Urinary bladder (tissue), 4 donors: Measurements from ENCODE around the gene PRR12. TPM values are rescaled to one million over a fixed set of nuclear protein-coding genes. Genes with fewer than 3 reads are reported as not detected.

ENCODE experiments used
- DNase-seq: peaks from one replicate; pipeline ENCODE4 v3.0.0-alpha.2; 2015; ENCODE audit errors: extremely low spot score
- H3K27ac ChIP-seq: one replicate; pipeline ENCODE4 v1.5.1; 2013; ENCODE audit warnings: low read depth, mild to moderate bottlenecking, moderate library complexity
- H3K36me3 ChIP-seq: one replicate; pipeline ENCODE4 v1.6.1; 2013; ENCODE audit warnings: mild to moderate bottlenecking, moderate library complexity; ENCODE audit not compliant: insufficient read depth
- H3K4me1 ChIP-seq: one replicate; pipeline ENCODE4 v1.6.1; 2013; ENCODE audit warnings: mild to moderate bottlenecking, moderate library complexity; ENCODE audit not compliant: insufficient read depth
- H3K4me3 ChIP-seq: one replicate; pipeline ENCODE4 v1.5.1; 2013; ENCODE audit warnings: low read depth, low read length
- WGBS: extraction: QIAGEN DNeasy Blood & Tissue Kit; methylation state at CpG from one replicate; pipeline ENCODE4 v1.1.7; 2013; 5-methylcytosine and 5-hydroxymethylcytosine counted together
- polyA plus RNA-seq: library from polyadenylated mRNA; stranded (reverse); fragments of 200-250 nt; gene quantifications from one replicate; pipeline ENCODE4 v1.2.3, GENCODE V29; 2013
- total RNA-seq: library from RNA; depleted of rRNA; stranded (reverse); fragments of >200 nt; gene quantifications from one replicate; pipeline ENCODE4 v1.2.3, GENCODE V29; 2014
- donor health status: healthy with polysubstance abuse.
- donor health status: healthy.

The PRR12 gene
- total and polyA plus RNA-seq, 2 donors = 4.2 to 20.3 TPM

- WGBS = 81% methylated on average over 66 of the region's 66 CpGs
- no peak for DNase-seq
- H3K4me1 ChIP-seq = no peaks in the 10 kb centered on the region
- H3K4me3 ChIP-seq = no peak overlapping the region
- no peaks in the 10 kb centered on the region for H3K36me3 ChIP-seq
- no peak overlapping the region for H3K27ac ChIP-seq
Measured at GRCh38 chr19:49556412-49557398, 34.3 kb upstream of the PRR12 start.

DNA sequence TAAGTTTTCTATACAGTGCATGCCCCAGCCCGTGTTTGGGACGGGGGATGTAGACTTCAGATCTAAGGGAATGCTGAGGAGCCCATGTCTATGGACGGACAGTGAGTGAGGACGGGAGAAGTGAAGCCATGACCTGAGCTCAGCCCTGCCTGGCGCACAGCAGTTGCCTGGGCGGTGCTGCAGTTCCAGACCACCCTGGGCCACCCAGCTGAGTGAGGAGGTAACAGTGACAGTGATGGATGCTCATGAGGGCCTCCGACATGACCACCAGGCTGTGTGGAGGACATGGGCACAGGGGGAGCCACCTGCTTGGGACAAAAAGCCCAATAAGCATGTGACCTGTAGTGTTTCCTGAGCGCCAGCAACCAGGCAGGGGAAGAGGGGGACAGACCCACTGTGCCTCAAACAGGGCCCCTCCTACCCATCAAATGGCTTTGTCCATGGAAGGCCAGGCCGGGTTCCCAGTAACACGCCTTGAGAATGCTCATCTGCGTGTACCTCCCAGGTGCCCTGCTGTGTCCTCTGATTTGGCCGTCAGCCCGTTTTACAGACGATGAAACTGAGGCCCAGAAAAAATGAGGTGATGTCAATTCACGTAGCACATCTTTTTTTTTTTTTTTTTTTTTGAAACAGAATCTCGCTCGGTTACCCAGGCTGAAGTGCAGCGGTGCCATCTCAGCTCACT, 33.2 kb upstream of the PRR12 start:
- H3K27ac ChIP-seq = no peak overlapping the region
- WGBS = 88% methylated on average over 18 of the region's 18 CpGs
- no peaks in the 10 kb centered on the region for H3K36me3 ChIP-seq

DNA sequence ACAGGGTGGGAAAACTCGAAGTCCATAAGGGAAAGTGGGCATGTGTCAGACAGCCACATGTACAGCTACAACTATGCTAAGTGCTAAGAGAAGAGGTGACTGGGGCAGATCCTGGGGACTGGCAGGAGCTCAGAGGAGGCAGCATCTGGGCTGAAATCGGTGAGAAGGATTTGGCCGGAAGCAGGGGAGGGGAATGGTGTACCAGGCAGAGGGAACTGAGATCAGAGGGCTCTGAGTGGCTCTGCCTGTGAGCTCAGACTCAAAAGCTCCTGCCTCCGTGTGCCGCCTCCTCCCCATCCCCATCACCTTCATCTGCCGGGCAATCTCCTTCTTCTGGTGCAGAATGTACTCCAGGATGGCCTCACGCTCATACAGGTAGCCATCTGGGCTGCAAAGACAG, 32.4 kb upstream of the PRR12 start:
- H3K4me3 ChIP-seq = no peak overlapping the region
- WGBS = 88% methylated on average over 7 of the region's 7 CpGs
- no peaks in the 10 kb centered on the region for H3K36me3 ChIP-seq
- no peak overlapping the region for H3K27ac ChIP-seq
- no peak for DNase-seq
- no peaks in the 10 kb centered on the region for H3K4me1 ChIP-seq

More for the DNA sequence above, 33.2 kb upstream of the PRR12 start:
- H3K4me3 ChIP-seq = no peak overlapping the region
- H3K4me1 ChIP-seq = no peaks in the 10 kb centered on the region
- no peak for DNase-seq

DNA sequence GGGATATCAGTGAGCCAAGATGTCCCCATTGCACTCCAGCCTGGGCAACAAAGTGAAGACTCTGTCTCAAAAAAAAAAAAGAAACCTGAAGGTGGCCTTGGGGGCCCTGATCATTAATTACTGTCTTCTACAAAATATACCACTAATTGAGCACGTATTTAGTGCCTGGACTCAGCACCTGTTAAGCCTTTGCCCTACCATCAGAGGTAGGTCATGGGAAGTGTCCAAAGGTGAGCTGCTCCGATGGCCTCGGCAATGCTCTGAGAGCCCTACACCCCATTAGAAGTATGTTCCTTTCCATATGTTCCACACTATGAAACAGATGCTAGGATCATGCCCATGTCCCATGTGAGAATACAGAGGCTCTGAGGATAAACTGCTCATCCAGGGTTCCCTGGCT, 31.5 kb upstream of the PRR12 start:
- Histone ChIP-seq H3K36me3 (no peaks in the 10 kb centered on the region), H3K27ac (no peak overlapping the region), H3K4me3 (no peak overlapping the region), H3K4me1 (no peaks in the 10 kb centered on the region)
- 90% methylated on average over 3 of the region's 3 CpGs for WGBS
- no peak for DNase-seq

- WGBS = 71% methylated on average over 15 of the region's 15 CpGs
- Histone ChIP-seq H3K4me3 (no peak overlapping the region), H3K27ac (no peak overlapping the region), H3K36me3 (no peaks in the 10 kb centered on the region), H3K4me1 (no peaks in the 10 kb centered on the region)
- DNase-seq = no peak
Measured at GRCh38 chr19:49559928-49560327, 31.1 kb upstream of the PRR12 start.

DNA sequence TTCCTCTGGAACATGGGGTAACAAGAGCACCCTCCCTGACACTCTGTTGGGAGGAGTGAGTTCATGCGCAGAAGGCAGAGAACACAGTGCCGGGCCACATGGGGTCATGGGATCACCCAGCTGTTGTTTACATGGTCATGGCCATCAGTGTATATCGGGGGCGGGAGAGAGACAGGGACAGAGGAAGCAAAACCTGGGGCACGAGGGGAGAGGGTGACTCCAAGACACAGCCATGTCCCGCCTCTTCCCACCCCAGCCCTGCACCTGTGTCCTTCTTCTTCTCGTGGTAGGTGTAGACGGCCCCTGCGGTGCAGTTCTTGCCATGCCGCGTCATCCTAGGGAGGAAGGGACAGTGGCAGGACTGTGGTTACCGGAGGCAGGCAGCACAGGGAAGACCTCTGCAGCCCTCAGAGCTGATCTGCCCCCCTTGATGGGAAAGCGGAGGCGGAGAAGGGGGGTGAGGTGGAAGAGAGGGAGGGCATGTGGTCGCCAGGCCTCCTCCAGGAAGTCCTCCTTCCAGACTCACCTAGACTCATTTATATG, 30.6 kb upstream of the PRR12 start:
- no peak overlapping the region for H3K4me3 ChIP-seq
- H3K4me1 ChIP-seq = no peaks in the 10 kb centered on the region
- no peaks in the 10 kb centered on the region for H3K36me3 ChIP-seq
- WGBS = 70% methylated on average over 15 of the region's 15 CpGs
- no peak overlapping the region for H3K27ac ChIP-seq
- no peak for DNase-seq

- DNase-seq = no peak
- no peak overlapping the region for H3K4me3 ChIP-seq
- H3K27ac ChIP-seq = no peak overlapping the region
- WGBS = 84% methylated on average over 6 of the region's 6 CpGs
- H3K4me1 ChIP-seq = no peaks in the 10 kb centered on the region
- H3K36me3 ChIP-seq = no peaks in the 10 kb centered on the region
Measured at GRCh38 chr19:49564616-49565045, 26.4 kb upstream of the PRR12 start.

GRCh38 chr19:49565261-49565660, 25.7 kb upstream of the PRR12 start:
- 26% methylated on average over 4 of the region's 4 CpGs for WGBS
- Histone ChIP-seq H3K36me3 (no peaks in the 10 kb centered on the region), H3K27ac (no peak overlapping the region), H3K4me3 (no peak overlapping the region), H3K4me1 (no peaks in the 10 kb centered on the region)
- no peak for DNase-seq

GRCh38 chr19:49566302-49566701, 24.7 kb upstream of the PRR12 start:
- Histone ChIP-seq H3K4me3 (no peak overlapping the region), H3K4me1 (no peaks in the 10 kb centered on the region), H3K36me3 (no peaks in the 10 kb centered on the region), H3K27ac (no peak overlapping the region)
- 97% methylated on average over 3 of the region's 3 CpGs for WGBS
- no peak for DNase-seq

GRCh38 chr19:49567861-49568441, 23.0 kb upstream of the PRR12 start:
- H3K36me3 ChIP-seq = no peaks in the 10 kb centered on the region
- H3K4me3 ChIP-seq = no peak overlapping the region
- H3K27ac ChIP-seq = no peak overlapping the region
- H3K4me1 ChIP-seq = no peaks in the 10 kb centered on the region
- DNase-seq = no peak
- WGBS = 52% methylated on average over 9 of the region's 9 CpGs

DNA sequence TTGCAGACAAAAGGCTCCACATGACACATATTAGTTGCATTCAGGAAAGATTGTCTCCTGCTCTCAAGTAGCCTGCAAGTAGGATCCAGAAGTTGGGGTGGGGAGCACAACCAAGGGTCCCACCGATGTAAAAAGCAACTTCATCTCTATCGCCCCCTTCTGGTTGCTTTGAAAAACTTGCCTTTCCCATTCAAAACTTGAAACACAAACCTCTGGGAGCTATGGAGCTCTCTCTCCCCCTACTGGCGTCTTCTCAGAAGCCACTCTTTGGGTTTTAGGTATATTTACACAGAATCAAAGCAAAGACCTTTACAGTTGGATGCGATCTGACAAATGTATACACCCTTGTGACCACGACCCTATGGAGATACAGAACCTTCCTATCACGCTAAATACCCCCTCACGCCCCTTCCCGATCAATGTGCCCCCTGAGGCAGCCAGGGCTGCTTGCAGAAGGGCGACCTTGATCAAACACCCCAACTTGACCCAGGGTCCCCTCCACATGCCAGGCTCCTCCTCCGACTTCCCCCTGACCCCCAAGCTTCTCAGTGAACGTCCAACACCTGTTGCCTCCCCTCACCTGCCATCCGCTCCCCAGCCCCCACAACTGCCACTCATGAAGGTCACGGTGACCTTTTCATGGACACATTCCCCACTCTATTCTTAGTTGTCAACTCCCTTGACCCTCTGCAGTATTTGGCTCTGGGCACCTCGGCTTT, 20.7 kb upstream of the PRR12 start:
- Histone ChIP-seq H3K4me3 (no peak overlapping the region), H3K36me3 (no peaks in the 10 kb centered on the region), H3K4me1 (no peaks in the 10 kb centered on the region), H3K27ac (no peak overlapping the region)
- WGBS = 32% methylated on average over 14 of the region's 14 CpGs
- peak; percentile 49 for DNase-seq

GRCh38 chr19:49570997-49571676, 19.8 kb upstream of the PRR12 start:
- WGBS = 65% methylated on average over 11 of the region's 11 CpGs
- H3K4me1 ChIP-seq = no peaks in the 10 kb centered on the region
- no peak for DNase-seq
- no peaks in the 10 kb centered on the region for H3K36me3 ChIP-seq
- no peak overlapping the region for H3K4me3 ChIP-seq
- H3K27ac ChIP-seq = no peak overlapping the region

GRCh38 chr19:49573009-49573408, 18.0 kb upstream of the PRR12 start:
- no peaks in the 10 kb centered on the region for H3K36me3 ChIP-seq
- H3K4me3 ChIP-seq = no peak overlapping the region
- WGBS = 87% methylated on average over 7 of the region's 7 CpGs
- H3K27ac ChIP-seq = no peak overlapping the region
- H3K4me1 ChIP-seq = no peaks in the 10 kb centered on the region
- no peak for DNase-seq
